GM19043 (cell line): ENCODE results near the gene PPP1R15A.
A peak's percentile ranks its signal among the peaks of the same experiment; 100 is the strongest.
"Not testable (repeated sequence)": the region's sequence is repeated elsewhere in the genome, so short reads cannot be mapped to it uniquely, and the experiment has no call there.

Experiments
- ATAC-seq: cut with Tn5 transposase; IDR thresholded peaks from one replicate; pipeline ENCODE4 v1.9.1; 2021; ENCODE audit warnings: low read depth; ENCODE audit not compliant: unreplicated experiment

PPP1R15A gene

DNA sequence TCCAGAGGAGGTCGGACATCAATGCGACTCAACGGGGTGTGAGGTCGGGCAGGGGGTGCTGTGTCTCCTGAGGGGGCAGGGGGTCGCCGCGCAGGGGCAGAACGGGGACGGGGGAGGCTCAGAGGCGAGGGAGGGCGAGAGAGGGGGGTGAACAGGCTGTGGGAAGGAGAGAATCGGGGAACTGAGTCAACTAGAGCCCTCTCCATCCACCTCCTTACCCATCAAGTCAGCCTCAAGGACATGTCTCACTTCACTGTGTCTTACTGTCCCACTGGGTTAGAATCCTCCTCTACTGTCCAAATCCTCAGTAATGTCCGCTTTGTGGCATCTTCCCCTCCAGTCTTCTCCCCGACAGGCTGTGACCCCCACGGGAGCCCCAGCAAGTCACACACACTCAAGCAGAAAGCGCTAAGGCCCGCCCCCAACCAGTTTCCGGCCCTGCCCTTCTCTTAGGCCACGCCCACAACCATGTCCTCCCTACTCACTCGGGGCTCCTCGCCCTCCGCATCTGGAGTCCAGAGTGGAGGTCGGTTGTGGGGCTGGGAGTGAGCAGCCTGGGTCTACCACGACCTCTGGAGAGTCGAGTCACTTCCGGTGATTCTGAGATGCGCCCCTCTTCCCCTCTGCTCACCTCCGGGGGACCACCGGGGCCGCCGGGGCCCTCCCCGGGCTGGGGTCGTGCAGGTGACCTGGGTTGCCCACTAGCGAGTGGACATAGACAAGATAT, 13.1 kb upstream of the PPP1R15A start:
- peak; percentile 55 for ATAC-seq

DNA sequence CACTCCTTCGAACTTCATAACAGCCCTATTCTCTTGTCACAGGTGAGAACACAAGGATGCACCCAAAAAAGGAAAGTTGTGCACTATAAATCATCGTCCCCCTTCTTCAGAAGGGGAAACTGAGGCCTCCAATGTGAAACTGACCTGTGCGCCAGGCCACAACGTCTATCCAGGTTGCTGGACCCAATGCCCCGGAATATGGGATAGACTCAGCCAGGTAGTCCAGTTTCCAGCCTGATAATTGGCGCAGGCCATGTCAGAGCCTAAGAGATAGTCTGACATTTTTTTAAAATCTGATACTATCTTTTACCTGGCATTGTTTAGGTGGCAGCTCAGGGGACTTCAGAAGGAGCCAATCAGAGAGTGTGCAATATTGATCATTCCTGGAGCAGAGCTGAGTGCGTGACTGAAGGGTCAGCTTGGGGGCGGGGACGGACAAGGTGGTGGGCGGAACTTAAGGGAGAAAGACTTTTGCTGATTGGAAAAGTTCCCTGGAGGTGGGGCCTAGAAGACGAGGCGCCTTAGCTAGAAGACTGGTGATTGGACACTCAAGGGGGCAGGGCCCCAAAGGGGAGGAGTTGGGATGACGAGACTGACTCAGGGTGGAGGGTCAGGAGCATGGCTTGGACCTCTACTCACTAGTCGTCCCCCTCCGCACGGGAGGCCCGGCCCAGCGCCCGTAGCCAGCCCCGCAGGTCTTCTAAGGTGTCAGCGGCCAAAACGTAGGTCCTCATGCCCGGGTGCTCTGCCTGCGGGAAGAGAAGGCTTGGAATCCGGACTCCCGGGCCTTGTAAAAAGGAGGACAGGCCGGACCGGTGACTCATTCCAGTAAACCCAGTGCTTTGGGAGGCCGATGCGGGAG, 12.3 kb upstream of the PPP1R15A start:
- ATAC-seq, result peak; percentile 74

DNA sequence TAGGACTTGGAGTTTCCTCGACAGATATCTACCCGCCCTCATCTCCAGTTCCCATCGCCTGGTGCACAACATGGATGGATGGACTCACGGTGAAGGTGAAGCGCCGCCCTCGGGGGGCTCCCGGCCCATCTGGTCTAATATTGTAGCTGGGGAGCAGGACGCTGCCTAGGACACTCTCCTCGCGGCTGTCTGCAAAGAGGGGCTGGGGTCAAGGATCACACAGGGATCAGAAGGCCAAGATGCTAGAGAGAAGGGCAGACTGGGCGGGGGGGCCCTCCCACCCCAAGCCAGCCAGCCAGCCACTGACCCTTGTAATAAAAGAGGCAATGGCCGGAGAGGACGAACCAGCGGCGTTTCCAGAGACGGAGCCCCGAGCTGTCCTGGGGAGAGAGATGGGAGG, 10.9 kb upstream of the PPP1R15A start:
- ATAC-seq, result no peak

DNA sequence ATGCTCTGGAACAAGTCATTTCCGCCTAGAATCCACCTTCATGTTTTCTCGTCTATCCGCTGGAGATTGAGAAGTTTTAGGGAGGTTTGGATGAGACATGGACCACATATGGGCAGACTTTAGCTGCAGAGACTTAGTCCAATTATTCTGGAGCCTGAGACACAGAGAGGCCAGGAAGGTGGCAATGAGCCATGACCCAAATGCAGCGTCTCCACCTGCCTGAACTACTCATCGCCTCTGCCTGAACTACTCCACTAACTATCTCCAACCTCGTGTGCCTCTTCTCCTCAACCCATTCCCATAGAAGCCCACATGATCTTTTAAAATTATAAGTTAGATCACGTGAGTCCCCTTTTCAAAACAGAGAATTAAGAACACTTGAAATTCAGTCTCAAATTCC, 9.4 kb upstream of the PPP1R15A start:
- no peak for ATAC-seq

DNA sequence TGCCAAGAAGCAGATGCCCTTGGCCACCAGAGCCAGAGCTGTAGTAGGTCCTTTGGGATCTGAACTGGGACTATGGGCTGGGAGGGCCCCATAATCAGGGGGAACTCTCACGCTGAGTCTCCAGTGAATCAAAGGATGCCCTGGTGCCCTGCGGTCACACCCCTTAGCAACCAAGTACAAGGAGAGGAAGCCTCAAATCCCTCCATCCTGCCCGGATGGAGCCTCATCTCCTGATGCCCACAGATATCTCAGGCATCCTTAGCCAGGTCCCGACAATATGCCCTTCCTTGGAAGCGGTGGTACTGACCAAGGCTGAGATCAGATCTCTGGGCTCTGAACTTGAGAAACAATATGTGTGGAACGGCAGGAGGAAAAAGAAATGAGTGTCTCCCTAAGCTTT, 5.5 kb upstream of the PPP1R15A start:
- no peak for ATAC-seq

DNA sequence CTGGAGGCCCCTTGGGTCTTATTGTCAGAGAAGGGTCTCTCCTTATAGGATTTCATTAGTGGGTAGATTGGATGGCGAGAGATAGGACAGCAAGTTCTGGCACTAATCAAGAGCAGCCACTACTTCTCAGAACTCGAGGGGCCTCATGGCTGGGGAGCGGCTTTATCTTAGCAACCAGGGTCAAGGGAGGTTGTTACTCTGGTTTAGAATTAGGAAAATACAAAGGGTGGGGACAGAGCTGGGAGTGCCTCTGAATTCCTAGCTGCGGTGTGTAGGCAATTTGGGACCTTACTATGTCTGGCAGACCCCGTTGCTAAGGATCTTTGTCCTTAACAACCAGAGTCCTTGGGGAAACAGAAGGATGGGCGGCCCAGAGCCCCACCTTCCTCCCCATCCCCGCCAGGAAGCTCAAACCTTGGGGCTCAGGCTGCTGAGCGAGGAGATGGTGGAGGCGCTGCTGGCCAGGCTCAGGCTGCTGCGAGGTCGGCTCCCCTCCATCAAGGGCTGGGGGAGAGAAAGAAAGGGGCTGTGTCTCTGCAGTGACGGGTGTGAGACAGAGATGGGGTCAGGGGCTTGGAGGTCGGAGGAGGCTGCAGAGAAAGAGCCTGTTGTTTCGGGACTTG, 5.0 kb upstream of the PPP1R15A start:
- ATAC-seq, result no peak

DNA sequence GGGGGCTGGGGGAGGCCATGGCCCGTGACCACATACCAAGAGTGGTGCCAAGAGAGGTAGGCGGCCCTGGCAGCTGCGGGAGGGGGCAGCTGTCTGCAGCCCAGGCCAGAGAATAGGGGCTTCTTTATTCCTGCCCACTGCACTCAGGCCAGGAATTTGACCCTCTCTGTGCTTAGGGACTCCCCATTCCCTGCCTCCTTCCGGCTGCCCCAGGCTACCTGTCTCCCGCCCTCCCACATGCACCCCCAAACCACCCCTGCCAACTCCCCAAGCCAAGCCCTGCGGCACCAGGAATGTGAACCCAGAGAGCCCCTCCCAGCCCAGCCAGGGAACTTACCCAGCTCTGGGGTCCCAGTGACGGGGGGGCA, 4.5 kb upstream of the PPP1R15A start:
- no peak for ATAC-seq

DNA sequence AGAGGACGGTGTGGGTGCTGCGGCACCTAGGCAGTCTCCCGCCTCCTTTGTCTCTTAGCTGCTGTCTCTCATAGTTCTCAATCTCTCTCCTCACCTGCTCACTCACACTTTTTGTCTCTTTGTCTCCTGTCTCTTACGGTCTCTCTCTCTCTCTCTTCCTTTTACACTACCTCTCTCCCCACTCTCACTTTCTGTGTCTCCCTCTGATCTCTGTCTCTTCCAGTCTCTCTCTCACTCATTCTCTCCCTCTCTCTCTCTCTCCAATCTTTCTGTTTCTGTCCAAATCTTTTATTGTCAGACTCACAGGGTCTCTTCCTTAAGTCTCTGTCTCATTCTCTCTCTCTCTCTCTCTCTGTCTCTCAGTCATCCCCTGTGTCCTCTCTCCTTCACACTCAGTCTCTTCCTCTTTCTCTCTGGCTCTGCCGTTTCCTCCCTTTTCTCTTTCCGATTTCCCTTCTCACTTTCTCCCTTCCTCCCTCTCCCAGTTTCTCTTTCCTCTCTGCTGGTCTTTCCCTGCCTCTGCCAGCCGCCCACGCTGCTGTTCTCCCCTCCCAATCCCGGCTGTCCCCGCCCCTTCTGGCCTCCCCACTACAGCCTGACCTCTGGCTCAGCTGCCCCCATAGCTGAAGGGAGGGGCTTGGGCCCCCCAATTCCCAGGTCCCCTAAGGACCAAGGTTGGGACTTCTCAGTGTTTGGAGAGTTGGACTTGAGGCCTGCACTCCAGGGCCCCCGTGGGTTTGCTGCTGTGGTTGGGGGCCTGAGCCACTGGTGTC, 3.9 kb upstream of the PPP1R15A start, which contains the start of gene PLEKHA4:
PLEKHA4 (minus strand) TSS at position 504 of the 773 bp plus-strand sequence. CDS start 997 bp downstream, outside the sequence.
- ATAC-seq, result no peak

DNA sequence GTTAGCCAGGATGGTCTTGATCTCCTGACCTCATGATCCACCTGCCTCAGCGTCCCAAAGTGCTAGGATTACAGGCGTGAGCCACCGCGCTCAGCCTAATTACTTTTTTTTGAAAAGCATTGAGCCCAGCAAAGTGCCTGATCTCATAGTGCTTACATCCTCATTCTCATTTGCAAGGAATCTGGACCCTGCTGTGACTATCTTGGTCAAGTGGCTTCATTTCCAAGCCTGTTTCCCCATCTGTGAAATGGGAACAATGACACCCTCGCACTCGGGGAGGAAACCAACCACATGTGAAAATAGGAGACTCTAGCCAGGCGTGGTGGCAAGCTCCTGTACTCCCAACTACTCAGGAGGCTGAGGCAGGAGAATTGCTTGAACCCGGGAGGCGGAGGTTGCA, 2.2 kb upstream of the PPP1R15A start:
- ATAC-seq, result no peak

DNA sequence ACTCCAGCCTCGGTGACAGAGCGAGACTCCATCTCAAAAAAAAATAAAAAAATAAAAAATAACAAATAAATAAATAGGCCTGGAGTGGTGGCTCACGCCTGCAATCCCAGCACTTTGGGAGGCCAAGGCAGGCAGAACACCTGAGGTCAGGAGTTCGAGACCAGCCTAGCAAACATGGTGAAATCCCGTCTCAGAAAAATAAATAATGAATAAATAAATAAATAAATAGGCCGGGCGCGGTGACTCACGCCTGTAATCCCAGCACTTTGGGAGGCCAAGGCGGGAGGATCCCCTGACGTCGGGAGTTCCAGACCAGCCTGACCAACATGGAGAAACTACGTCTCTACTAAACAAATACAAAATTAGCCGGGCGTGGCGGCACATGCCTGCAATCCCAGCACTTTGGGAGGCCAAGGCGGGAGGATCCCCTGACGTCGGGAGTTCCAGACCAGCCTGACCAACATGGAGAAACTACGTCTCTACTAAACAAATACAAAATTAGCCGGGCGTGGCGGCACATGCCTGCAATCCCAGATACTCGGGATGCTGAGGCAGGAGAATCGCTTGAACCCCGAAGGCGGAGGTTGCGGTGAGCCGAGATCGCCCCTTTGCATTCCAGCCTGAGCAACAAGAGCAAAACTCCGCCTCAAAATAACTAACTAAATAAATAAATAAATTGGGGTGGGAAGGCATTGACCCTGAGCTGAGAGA, 595 bp upstream of the PPP1R15A start:
- ATAC-seq, result not testable (repeated sequence)

DNA sequence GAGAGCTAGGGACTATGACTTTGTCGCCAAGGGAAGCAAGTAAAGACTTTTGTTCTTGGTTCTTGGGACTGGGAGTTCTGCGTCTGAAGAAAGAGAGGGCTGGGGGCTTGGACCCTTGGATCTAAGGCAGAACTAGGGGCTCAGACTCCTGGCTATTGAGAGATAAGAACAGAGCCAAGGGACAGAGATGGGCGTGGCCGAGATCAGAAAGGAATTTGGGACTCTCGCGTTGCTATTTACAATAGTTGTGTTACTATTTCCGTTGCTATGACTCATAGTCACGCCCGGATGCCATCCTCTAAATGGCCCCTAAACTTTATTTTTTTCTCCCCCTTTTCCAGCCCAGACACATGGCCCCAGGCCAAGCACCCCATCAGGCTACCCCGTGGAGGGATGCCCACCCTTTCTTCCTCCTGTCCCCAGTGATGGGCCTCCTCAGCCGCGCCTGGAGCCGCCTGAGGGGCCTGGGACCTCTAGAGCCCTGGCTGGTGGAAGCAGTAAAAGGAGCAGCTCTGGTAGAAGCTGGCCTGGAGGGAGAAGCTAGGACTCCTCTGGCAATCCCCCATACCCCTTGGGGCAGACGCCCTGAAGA, 759 bp downstream of the PPP1R15A start:
- ATAC-seq, result no peak

DNA sequence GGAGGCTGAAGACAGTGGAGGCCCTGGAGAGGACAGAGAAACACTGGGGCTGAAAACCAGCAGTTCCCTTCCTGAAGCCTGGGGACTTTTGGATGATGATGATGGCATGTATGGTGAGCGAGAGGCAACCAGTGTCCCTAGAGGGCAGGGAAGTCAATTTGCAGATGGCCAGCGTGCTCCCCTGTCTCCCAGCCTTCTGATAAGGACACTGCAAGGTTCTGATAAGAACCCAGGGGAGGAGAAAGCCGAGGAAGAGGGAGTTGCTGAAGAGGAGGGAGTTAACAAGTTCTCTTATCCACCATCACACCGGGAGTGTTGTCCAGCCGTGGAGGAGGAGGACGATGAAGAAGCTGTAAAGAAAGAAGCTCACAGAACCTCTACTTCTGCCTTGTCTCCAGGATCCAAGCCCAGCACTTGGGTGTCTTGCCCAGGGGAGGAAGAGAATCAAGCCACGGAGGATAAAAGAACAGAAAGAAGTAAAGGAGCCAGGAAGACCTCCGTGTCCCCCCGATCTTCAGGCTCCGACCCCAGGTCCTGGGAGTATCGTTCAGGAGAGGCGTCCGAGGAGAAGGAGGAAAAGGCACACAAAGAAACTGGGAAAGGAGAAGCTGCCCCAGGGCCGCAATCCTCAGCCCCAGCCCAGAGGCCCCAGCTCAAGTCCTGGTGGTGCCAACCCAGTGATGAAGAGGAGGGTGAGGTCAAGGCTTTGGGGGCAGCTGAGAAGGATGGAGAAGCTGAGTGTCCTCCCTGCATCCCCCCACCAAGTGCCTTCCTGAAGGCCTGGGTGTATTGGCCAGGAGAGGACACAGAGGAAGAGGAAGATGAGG, 1.5 kb downstream of the PPP1R15A start:
- ATAC-seq, result no peak

DNA sequence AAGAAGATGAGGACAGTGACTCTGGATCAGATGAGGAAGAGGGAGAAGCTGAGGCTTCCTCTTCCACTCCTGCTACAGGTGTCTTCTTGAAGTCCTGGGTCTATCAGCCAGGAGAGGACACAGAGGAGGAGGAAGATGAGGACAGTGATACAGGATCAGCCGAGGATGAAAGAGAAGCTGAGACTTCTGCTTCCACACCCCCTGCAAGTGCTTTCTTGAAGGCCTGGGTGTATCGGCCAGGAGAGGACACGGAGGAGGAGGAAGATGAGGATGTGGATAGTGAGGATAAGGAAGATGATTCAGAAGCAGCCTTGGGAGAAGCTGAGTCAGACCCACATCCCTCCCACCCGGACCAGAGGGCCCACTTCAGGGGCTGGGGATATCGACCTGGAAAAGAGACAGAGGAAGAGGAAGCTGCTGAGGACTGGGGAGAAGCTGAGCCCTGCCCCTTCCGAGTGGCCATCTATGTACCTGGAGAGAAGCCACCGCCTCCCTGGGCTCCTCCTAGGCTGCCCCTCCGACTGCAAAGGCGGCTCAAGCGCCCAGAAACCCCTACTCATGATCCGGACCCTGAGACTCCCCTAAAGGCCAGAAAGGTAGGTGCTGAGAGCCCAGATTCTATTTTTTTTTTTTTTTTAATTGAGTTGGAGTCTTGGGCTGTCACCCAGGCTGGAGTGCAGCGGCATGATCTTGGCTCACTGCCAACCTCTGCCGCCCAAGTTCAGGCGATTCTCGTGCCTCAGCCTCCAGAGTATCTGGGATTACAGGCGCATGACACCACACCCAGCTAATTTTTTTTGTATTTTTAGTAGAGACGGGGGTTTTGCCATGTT, 2.3 kb downstream of the PPP1R15A start:
- ATAC-seq, result no peak

DNA sequence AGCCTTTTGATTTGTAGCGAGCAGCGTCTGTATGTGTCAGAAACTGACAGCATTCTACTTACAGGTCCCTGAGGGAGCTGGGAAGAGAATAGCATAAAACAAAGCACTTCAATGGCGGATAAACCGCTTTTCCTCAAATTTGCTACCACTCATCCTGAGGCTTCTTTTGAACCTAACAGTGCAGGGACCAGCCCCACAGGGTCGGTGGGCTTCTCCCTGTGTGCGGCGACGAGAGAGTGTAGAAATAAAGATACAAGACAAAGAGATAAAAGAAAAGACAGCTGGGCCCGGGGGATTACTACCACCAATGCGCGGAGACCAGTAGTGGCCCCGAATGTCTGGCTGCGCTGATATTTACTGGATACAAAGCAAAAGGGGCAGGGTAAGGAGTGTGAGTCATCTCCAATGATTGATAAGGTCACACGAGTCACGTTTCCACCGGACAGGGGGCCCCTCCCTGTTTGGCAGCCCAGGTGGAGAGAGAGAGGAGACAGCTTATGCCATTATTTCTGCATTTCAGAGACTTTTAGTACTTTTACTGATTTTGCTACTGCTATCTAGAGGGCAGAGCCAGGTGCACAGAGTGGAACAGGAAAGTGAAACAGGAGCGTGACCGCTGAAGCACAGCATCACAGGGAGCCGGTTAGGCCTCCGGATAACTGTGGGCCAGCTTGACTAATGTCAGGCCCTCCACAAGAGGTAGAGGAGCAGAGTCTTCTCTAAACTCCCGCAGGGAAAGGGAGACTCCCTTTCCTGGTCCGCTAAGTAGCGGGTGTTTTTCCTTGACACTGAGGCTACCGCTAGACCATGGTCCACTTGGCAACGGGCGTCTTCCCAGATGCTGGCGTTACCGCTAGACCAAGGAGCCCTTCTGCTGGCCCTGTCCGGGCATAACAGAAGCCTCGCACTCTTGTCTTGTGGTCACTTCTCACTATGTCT, 4.1 kb downstream of the PPP1R15A start:
- not testable (repeated sequence) for ATAC-seq

DNA sequence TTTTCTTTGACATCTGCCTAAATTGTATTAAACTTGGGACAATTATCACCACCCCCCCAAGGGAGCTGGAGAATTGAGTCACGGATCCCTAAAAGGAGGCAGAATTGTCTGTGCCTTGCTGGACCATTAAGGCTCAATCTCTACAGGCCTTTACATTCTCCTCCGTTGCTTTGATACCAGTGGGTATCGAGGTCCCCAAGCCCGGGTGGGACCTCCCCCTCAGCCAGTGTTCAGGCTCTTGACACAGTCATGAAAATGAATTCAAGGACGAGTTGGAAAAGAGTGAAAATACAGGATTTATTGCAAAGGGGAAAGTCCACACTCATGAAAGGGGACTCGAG, 5.6 kb downstream of the PPP1R15A start:
- no peak for ATAC-seq

DNA sequence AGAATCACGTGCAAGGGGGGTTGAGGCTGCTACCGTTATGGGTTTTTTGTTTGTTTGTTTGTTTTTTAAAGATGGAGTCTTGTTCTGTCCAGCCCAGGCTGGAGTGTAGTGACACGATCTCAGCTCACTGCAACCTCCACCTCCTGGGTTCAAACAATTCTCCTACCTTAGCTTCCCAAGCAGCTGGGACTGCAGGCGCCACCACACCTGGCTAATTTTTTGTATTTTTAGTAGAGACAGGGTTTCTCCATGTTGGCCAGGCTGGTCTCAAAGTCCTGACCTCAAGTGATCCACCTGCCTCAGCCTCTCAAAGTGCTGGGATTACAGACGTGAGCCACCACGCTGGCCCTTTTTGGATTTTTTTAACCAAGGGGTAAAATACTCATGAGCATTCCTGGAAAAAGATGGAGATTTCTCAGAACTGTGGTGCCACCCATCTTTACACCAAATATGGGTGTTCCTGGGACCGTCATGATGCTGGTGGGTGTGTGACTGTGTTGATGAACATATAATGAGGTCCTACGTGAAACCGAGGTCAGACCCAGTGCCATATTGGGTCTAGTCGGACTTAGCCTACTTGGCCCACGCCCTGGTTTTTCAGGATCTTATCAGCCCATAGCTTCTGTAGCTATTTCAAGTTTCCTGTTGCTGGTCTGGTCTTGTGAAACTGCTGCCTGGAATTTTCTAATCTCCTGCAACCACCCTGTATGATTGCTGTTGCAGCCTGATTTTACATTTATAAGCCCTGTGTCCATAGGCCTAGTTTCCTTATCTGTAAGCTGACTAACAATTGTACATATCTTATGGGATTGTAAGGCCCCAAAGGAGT, 6.2 kb downstream of the PPP1R15A start:
- no peak for ATAC-seq
